Lower lobe of right lung (tissue), 2 donors: ENCODE measurements around the gene VPS37B. TPM values are rescaled to one million over a fixed set of nuclear protein-coding genes. Genes with fewer than 3 reads are reported as not detected.
"Not testable (repeated sequence)": the region's sequence is repeated elsewhere in the genome, so short reads cannot be mapped to it uniquely, and the experiment has no call there.

ENCODE experiments used
- ATAC-seq, 2 donors: fragments of 200-7000 bp; cut with Tn5 transposase; one replicate each; pipeline ENCODE4 v1.9.1; 2020 to 2022; ENCODE audit warnings: mild to moderate bottlenecking in 2 of 2, moderate library complexity in 2 of 2
- DNase-seq: peaks from one replicate; pipeline ENCODE4 v3.0.0-alpha.2; 2020
- H3K27ac ChIP-seq: fragments of 200-600 bp; one replicate; pipeline ENCODE4 v1.8.0; 2022
- H3K27me3 ChIP-seq: fragments of 200-600 bp; one replicate; pipeline ENCODE4 v1.8.0; 2022; ENCODE audit warnings: low read depth
- H3K36me3 ChIP-seq: fragments of 200-600 bp; one replicate; pipeline ENCODE4 v1.8.0; 2022; ENCODE audit warnings: mild to moderate bottlenecking
- H3K4me1 ChIP-seq: fragments of 200-600 bp; one replicate; pipeline ENCODE4 v1.8.0; 2022
- H3K4me3 ChIP-seq: fragments of 200-600 bp; one replicate; pipeline ENCODE4 v1.8.0; 2022; ENCODE audit warnings: mild to moderate bottlenecking
- H3K9me3 ChIP-seq: fragments of 200-600 bp; one replicate; pipeline ENCODE4 v1.8.0; 2022
- CTCF ChIP-seq: fragments of 200-600 bp; IDR thresholded peaks from one replicate; pipeline ENCODE4 v1.8.0; 2022; ENCODE audit warnings: antibody characterized with exemption, mild to moderate bottlenecking
- intact Hi-C: fragments of 100-400 bp; cut with DNase I; formaldehyde crosslinking; loops from one replicate; pipeline ENCODE4 v1.11.0; 2022
- total RNA-seq: library from RNA; stranded (reverse); fragmentation: NEBNext Ultra II Directional; extraction: Animal tissue kit (Norgen Biotek cat#: 25700); gene quantifications from one replicate; pipeline ENCODE4 v1.2.1, GENCODE V29; 2021
- donor health status: DM: no; HTN: yes; CAD: no; lungs with severe emphysema.

The VPS37B gene
- total RNA-seq, 1 donor from 2014 or later, result 34.5 TPM

GRCh38 chr12:122918827-122919226, 22.9 kb upstream of the VPS37B start:
- ATAC-seq (no peak), DNase-seq (no peak)
- Histone ChIP-seq H3K4me1 (peaks cover 29% of the 10 kb centered on the region), H3K27me3 (no peaks in the 10 kb centered on the region), H3K9me3 (no peaks in the 10 kb centered on the region), H3K27ac (no peak overlapping the region), H3K4me3 (no peak overlapping the region), H3K36me3 (no peaks in the 10 kb centered on the region)
- no peak for TF ChIP-seq CTCF
- intact Hi-C loops, result no loop called here

GRCh38 chr12:122917507-122918121, 21.7 kb upstream of the VPS37B start:
- ATAC-seq, result peak; percentile 86 to 90
- no peaks in the 10 kb centered on the region for H3K36me3 ChIP-seq
- intact Hi-C loops, result no loop called here
- peak overlapping the region; percentile 62 for H3K27ac ChIP-seq
- no peaks in the 10 kb centered on the region for H3K9me3 ChIP-seq
- peak; percentile 74 for DNase-seq
- peaks cover 29% of the 10 kb centered on the region for H3K4me1 ChIP-seq
- no peak for TF ChIP-seq CTCF
- H3K27me3 ChIP-seq, result no peaks in the 10 kb centered on the region
- H3K4me3 ChIP-seq, result no peak overlapping the region

- Histone ChIP-seq H3K27me3 (no peaks in the 10 kb centered on the region), H3K9me3 (no peaks in the 10 kb centered on the region), H3K36me3 (no peaks in the 10 kb centered on the region), H3K27ac (no peak overlapping the region), H3K4me1 (no peaks in the 10 kb centered on the region), H3K4me3 (no peak overlapping the region)
- TF ChIP-seq CTCF, result no peak
- no peak for DNase-seq
- intact Hi-C loops, result no loop called here
- ATAC-seq, result peak in 1 of 2 donors; percentile 39
Measured at GRCh38 chr12:122909442-122910288, 13.7 kb upstream of the VPS37B start.

- intact Hi-C loops, result no loop called here
Measured at GRCh38 chr12:122908915-122909314, 13.0 kb upstream of the VPS37B start.

GRCh38 chr12:122905258-122905657, 9.3 kb upstream of the VPS37B start:
- H3K4me3 ChIP-seq, intact Hi-C loops, H3K9me3 ChIP-seq, ATAC-seq, H3K27ac ChIP-seq, H3K4me1 ChIP-seq, H3K36me3 ChIP-seq, H3K27me3 ChIP-seq, DNase-seq: not testable (repeated sequence)

More at GRCh38 chr12:122908915-122909314, 13.0 kb upstream of the VPS37B start:
- H3K27me3 ChIP-seq, result no peaks in the 10 kb centered on the region
- H3K4me3 ChIP-seq, result no peak overlapping the region
- no peak overlapping the region for H3K27ac ChIP-seq
- no peak for ATAC-seq
- H3K4me1 ChIP-seq, result no peaks in the 10 kb centered on the region
- H3K9me3 ChIP-seq, result no peaks in the 10 kb centered on the region
- no peaks in the 10 kb centered on the region for H3K36me3 ChIP-seq
- DNase-seq, result no peak
- TF ChIP-seq CTCF, result no peak

GRCh38 chr12:122903693-122904034, 7.7 kb upstream of the VPS37B start:
- Histone ChIP-seq H3K27ac (no peak overlapping the region), H3K4me1 (peaks cover 9% of the 10 kb centered on the region), H3K36me3 (no peaks in the 10 kb centered on the region), H3K9me3 (no peaks in the 10 kb centered on the region), H3K4me3 (no peak overlapping the region), H3K27me3 (no peaks in the 10 kb centered on the region)
- no peak for TF ChIP-seq CTCF
- DNase-seq (no peak), ATAC-seq (no peak)
- intact Hi-C loops, result no loop called here
